ENCODE data around the gene CLCNKA. TPM values are rescaled to one million over a fixed set of nuclear protein-coding genes. Genes with fewer than 3 reads are reported as not detected.
"Not testable (repeated sequence)": the region's sequence is repeated elsewhere in the genome, so short reads cannot be mapped to it uniquely, and the experiment has no call there.

CLCNKA gene
- total RNA-seq, 2 donors from 2014 or later = not detected

DNA sequence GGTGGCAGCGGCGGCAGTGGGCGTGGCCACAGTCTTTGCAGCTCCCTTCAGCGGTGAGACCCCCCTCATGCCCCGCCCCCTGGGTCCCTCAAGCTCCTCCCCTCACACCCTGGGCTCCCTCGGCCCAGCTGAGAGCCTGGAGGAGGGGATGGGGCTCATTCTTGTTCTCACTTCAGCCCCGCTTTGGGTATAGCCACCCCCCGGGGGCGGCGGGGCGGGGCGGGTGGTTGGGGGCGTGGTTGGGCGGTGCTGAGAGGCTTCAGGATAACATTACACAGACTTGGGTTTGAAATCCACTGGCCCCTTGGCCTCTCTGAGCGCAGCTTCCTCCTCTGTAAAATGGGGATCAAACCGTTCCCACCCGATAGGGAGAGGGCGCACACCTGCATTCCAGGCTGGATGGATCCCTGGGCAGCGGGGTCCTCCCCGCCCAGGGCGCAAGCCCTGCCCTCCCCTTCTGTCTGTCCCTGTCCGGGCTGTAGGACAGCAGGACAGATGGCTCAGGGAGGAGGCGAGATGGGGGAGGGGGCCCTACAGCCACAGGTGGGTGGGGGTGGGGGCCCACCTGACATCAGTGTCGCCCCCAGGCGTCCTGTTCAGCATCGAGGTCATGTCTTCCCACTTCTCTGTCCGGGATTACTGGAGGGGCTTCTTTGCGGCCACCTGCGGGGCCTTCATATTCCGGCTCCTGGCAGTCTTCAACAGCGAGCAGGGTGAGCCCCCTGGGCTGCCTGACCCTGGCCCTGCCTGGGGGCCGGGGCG is 5.1 kb downstream of the CLCNKA start:
- peak; percentile 40 to 78 for ATAC-seq (replicated peaks in 1 of 2)
- peak overlapping the region in 1 of 2 donors; percentile 50 for H3K4me3 Mint-ChIP-seq

GRCh38 chr1:16028237-16029002 is 6.6 kb downstream of the CLCNKA start:
- no peak for ATAC-seq (replicated peaks in 1 of 2)

More for the DNA sequence above, 5.1 kb downstream of the CLCNKA start:
- Mint-ChIP-seq H3K36me3 (ENCODE audit: insufficient read depth in 2 of 2) (no peaks in the 10 kb centered on the region), H3K4me1 (ENCODE audit: low read depth) (no peaks in the 10 kb centered on the region), H3K9me3 (no peaks in the 10 kb centered on the region), H3K27ac (no peak overlapping the region), H3K27me3 (ENCODE audit: low read depth) (peaks cover 14% of the 10 kb centered on the region)
- DNase-seq = peak; percentile 19 to 52

GRCh38 chr1:16029003-16029268 is 7.1 kb downstream of the CLCNKA start:
- peaks cover 14% of the 10 kb centered on the region for H3K27me3 Mint-ChIP-seq (ENCODE audit: low read depth)
- not testable (repeated sequence) for H3K36me3 Mint-ChIP-seq (ENCODE audit: insufficient read depth in 2 of 2); ATAC-seq (replicated peaks in 1 of 2); H3K4me3 Mint-ChIP-seq; H3K27ac Mint-ChIP-seq; DNase-seq; H3K9me3 Mint-ChIP-seq; H3K4me1 Mint-ChIP-seq (ENCODE audit: low read depth)

More at GRCh38 chr1:16028237-16029002, 6.6 kb downstream of the CLCNKA start:
- Mint-ChIP-seq H3K4me1 (ENCODE audit: low read depth) (no peaks in the 10 kb centered on the region), H3K27ac (no peak overlapping the region), H3K9me3 (no peaks in the 10 kb centered on the region), H3K27me3 (ENCODE audit: low read depth) (peaks cover 14% of the 10 kb centered on the region), H3K4me3 (no peak overlapping the region), H3K36me3 (ENCODE audit: insufficient read depth in 2 of 2) (no peaks in the 10 kb centered on the region)
- DNase-seq = no peak

- H3K27ac Mint-ChIP-seq = no peak overlapping the region
- H3K27me3 Mint-ChIP-seq (ENCODE audit: low read depth) = peaks cover 14% of the 10 kb centered on the region
- no peak overlapping the region for H3K4me3 Mint-ChIP-seq
- DNase-seq (no peak), ATAC-seq (replicated peaks in 1 of 2) (no peak)
- no peaks in the 10 kb centered on the region for H3K9me3 Mint-ChIP-seq
- no peaks in the 10 kb centered on the region for H3K4me1 Mint-ChIP-seq (ENCODE audit: low read depth)
- no peaks in the 10 kb centered on the region for H3K36me3 Mint-ChIP-seq (ENCODE audit: insufficient read depth in 2 of 2)
Measured at GRCh38 chr1:16029288-16029687, 7.5 kb downstream of the CLCNKA start.

GRCh38 chr1:16031551-16031950 is 9.7 kb downstream of the CLCNKA start:
- ATAC-seq (replicated peaks in 1 of 2) (no peak), DNase-seq (no peak)
- Mint-ChIP-seq H3K9me3 (no peaks in the 10 kb centered on the region), H3K36me3 (ENCODE audit: insufficient read depth in 2 of 2) (no peaks in the 10 kb centered on the region), H3K27me3 (ENCODE audit: low read depth) (peaks cover 14% of the 10 kb centered on the region), H3K27ac (no peak overlapping the region), H3K4me3 (no peak overlapping the region), H3K4me1 (ENCODE audit: low read depth) (no peaks in the 10 kb centered on the region)

GRCh38 chr1:16032388-16033102 is 10.7 kb downstream of the CLCNKA start:
- H3K9me3 Mint-ChIP-seq = no peaks in the 10 kb centered on the region
- no peak overlapping the region for H3K4me3 Mint-ChIP-seq
- peaks cover 13% of the 10 kb centered on the region for H3K27me3 Mint-ChIP-seq (ENCODE audit: low read depth)
- peak; percentile 74 to 80 for DNase-seq
- peak; percentile 85 to 94 for ATAC-seq (replicated peaks in 1 of 2)
- H3K4me1 Mint-ChIP-seq (ENCODE audit: low read depth) = no peaks in the 10 kb centered on the region
- no peak overlapping the region for H3K27ac Mint-ChIP-seq
- no peaks in the 10 kb centered on the region for H3K36me3 Mint-ChIP-seq (ENCODE audit: insufficient read depth in 2 of 2)

GRCh38 chr1:16033103-16033632 is 11.3 kb downstream of the CLCNKA start:
- not testable (repeated sequence) for H3K27me3 Mint-ChIP-seq (ENCODE audit: low read depth); H3K4me1 Mint-ChIP-seq (ENCODE audit: low read depth); ATAC-seq (replicated peaks in 1 of 2); H3K4me3 Mint-ChIP-seq; H3K36me3 Mint-ChIP-seq (ENCODE audit: insufficient read depth in 2 of 2); DNase-seq; H3K27ac Mint-ChIP-seq; H3K9me3 Mint-ChIP-seq

DNA sequence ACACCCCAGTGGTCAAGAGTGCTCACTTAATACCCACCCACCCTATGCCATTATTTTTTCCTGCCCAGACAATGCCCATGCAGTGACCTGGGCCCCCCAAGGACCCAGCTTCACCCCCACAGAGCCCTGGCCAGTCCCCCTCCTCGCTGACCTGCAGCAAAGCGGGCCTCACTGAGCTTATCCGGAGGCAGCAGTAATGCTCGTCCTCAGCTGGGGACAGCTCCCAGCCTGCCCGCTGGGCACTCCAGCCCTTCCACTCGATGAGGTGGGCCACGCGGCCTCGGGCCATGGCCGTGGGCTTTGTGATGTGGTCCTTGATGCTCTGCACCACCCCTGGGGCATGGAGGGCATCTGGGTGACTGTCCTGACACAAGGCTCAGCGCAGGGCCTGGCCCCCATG is 14.6 kb downstream of the CLCNKA start:
- not testable (repeated sequence) for ATAC-seq (replicated peaks in 1 of 2); H3K4me1 Mint-ChIP-seq (ENCODE audit: low read depth); DNase-seq; H3K4me3 Mint-ChIP-seq; H3K27ac Mint-ChIP-seq; H3K9me3 Mint-ChIP-seq; H3K36me3 Mint-ChIP-seq (ENCODE audit: insufficient read depth in 2 of 2); H3K27me3 Mint-ChIP-seq (ENCODE audit: low read depth)

GRCh38 chr1:16038620-16038912 is 16.7 kb downstream of the CLCNKA start:
- Mint-ChIP-seq H3K4me3 (no peak overlapping the region), H3K27ac (no peak overlapping the region), H3K9me3 (no peaks in the 10 kb centered on the region), H3K36me3 (ENCODE audit: insufficient read depth in 2 of 2) (no peaks in the 10 kb centered on the region), H3K4me1 (ENCODE audit: low read depth) (no peaks in the 10 kb centered on the region), H3K27me3 (ENCODE audit: low read depth) (no peaks in the 10 kb centered on the region)
- ATAC-seq (replicated peaks in 1 of 2) = no peak
- no peak for DNase-seq

GRCh38 chr1:16039871-16040270 is 18.0 kb downstream of the CLCNKA start:
- not testable (repeated sequence) for ATAC-seq (replicated peaks in 1 of 2); H3K4me1 Mint-ChIP-seq (ENCODE audit: low read depth); H3K36me3 Mint-ChIP-seq (ENCODE audit: insufficient read depth in 2 of 2); H3K9me3 Mint-ChIP-seq; H3K27me3 Mint-ChIP-seq (ENCODE audit: low read depth); H3K27ac Mint-ChIP-seq; H3K4me3 Mint-ChIP-seq; DNase-seq

DNA sequence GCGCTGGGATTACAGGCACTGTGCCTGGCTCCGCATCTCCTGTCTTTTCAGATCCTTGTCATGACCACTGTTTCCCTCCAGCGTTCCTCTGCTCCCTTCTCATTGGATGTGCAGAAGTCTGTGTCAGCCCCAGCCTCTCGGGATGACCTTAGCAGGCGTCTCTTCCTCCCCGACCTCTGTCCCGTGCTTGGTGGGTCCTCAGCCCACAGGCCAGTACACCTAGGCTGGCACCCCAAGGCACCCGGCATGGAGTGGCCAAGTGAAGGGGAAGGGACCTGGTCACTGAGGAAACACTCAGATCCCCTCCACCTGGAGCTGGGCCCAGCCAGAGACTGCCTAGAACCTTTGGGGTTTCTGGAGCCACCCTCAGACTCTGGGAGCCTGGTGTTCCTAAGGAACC is 19.4 kb downstream of the CLCNKA start:
- no peaks in the 10 kb centered on the region for H3K36me3 Mint-ChIP-seq (ENCODE audit: insufficient read depth in 2 of 2)
- no peak for ATAC-seq (replicated peaks in 1 of 2)
- H3K4me1 Mint-ChIP-seq (ENCODE audit: low read depth) = no peaks in the 10 kb centered on the region
- no peak overlapping the region for H3K4me3 Mint-ChIP-seq
- no peak overlapping the region for H3K27ac Mint-ChIP-seq
- DNase-seq = no peak
- H3K9me3 Mint-ChIP-seq = no peaks in the 10 kb centered on the region
- H3K27me3 Mint-ChIP-seq (ENCODE audit: low read depth) = no peaks in the 10 kb centered on the region

GRCh38 chr1:16042096-16042495 is 20.3 kb downstream of the CLCNKA start:
- DNase-seq (no peak), ATAC-seq (replicated peaks in 1 of 2) (no peak)
- Mint-ChIP-seq H3K4me1 (ENCODE audit: low read depth) (no peaks in the 10 kb centered on the region), H3K4me3 (no peak overlapping the region), H3K36me3 (ENCODE audit: insufficient read depth in 2 of 2) (no peaks in the 10 kb centered on the region), H3K27ac (no peak overlapping the region), H3K9me3 (no peaks in the 10 kb centered on the region), H3K27me3 (ENCODE audit: low read depth) (peaks cover under 1% of the 10 kb centered on the region)

DNA sequence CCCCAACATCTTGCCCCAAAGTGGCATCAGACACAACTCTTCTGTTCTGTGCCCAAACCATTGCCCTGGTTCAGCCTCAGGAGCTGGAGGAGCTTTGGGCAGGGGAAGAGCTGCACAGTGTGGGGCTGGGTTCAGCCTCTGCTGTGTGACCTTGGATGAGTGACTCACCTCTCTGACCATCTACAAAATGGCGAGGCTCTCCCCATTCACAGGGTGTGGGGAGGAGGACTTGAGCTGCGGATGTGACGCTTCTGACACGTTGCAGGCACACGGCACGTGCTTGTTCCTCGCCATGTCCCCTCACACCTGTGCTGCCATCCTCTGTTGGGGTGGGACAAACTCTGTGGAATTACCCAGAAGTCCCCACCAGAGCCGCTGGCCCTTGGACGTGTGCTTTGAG is 20.8 kb downstream of the CLCNKA start:
- not testable (repeated sequence) for H3K27ac Mint-ChIP-seq; H3K9me3 Mint-ChIP-seq; H3K36me3 Mint-ChIP-seq (ENCODE audit: insufficient read depth in 2 of 2); H3K4me3 Mint-ChIP-seq; H3K4me1 Mint-ChIP-seq (ENCODE audit: low read depth); ATAC-seq (replicated peaks in 1 of 2); DNase-seq; H3K27me3 Mint-ChIP-seq (ENCODE audit: low read depth)

Data from activated T-cell treated with anti-CD3 and anti-CD28 coated beads, Interleukin-2, amount 50 U/mL, for 72 hours (primary cell).